GM10248 (cell line): ENCODE data around the gene UBASH3B.

Experiments
- CTCF ChIA-PET: fragments of 300-600 bp; sonication (Branson Sonifier 250); formaldehyde crosslinking; extraction: SDS; loops from one replicate; lab custom pipeline; 2021; ENCODE audit warnings: antibody characterized with exemption; lab: Yijun Ruan, JAX
- POLR2A ChIA-PET: fragments of 350-650 bp; sonication (Branson Sonifier 250); formaldehyde crosslinking; extraction: SDS; loops from one replicate; lab custom pipeline; 2020; ENCODE audit warnings: antibody characterized with exemption; lab: Yijun Ruan, JAX
- DNase-seq: peaks from one replicate; pipeline ENCODE4 v3.0.0; 2012; ENCODE audit errors: extremely low spot score
- TF ChIP-seq, protein P1 (sequence below): IDR thresholded peaks from 2 replicates; pipeline ENCODE4 v1.5.1; 2012; ENCODE audit warnings: mild to moderate bottlenecking, low read depth; ENCODE audit errors: extremely low read depth, missing control alignments, control extremely low read depth

The UBASH3B gene

DNA sequence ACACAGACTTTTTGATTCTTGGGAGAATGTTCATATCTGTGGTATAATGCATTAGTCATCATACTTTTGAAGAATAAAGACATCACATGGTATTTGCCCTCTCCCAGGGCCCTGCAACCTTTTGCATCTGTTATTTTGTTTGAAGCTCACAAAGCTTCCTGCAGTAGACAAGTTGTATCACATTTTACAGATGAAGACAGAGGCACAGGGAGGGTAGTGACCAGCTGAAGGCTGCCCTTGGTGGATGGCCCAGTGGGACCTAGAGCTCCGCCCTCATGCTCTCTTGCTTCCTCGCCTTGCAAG, 66.4 kb downstream of the UBASH3B start:
- ChIA-PET POLR2A (no interaction called here), CTCF (interaction anchor here (1.0 to 2.6 kb wide), 7 partner anchors 10 to 33 kb away, joined by 3 to 12 read pairs (median 3); no protein-coding TSS in a partner anchor)
- no peak for DNase-seq
- TF ChIP-seq, protein P1, sequence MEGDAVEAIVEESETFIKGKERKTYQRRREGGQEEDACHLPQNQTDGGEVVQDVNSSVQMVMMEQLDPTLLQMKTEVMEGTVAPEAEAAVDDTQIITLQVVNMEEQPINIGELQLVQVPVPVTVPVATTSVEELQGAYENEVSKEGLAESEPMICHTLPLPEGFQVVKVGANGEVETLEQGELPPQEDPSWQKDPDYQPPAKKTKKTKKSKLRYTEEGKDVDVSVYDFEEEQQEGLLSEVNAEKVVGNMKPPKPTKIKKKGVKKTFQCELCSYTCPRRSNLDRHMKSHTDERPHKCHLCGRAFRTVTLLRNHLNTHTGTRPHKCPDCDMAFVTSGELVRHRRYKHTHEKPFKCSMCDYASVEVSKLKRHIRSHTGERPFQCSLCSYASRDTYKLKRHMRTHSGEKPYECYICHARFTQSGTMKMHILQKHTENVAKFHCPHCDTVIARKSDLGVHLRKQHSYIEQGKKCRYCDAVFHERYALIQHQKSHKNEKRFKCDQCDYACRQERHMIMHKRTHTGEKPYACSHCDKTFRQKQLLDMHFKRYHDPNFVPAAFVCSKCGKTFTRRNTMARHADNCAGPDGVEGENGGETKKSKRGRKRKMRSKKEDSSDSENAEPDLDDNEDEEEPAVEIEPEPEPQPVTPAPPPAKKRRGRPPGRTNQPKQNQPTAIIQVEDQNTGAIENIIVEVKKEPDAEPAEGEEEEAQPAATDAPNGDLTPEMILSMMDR: no peak

DNA sequence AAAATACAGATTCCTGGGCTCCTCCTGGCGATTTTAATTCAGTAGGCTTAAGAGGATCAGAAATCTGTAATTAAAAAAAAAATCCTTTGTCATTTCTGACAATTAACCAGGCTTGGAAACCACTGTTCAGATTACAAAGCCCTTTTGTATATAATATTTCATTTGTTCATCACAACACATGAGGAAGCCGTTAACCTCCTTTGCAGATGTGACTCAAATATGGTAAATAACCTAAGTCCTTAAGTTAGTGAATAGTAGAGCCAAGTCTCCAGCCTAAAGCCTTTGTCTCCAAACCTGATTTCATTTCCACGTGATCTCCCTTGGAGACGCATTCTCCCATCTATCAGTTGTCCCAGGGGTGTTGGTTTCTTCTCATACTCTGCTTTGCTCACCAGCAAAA, 67.6 kb downstream of the UBASH3B start:
- TF ChIP-seq, protein P1: no peak
- CTCF ChIA-PET: interaction anchor here (0.9 to 1.9 kb wide), 9 partner anchors 10 to 131 kb away, joined by 3 to 6 read pairs (median 3); no protein-coding TSS in a partner anchor
- POLR2A ChIA-PET: no interaction called here
- DNase-seq: no peak

DNA sequence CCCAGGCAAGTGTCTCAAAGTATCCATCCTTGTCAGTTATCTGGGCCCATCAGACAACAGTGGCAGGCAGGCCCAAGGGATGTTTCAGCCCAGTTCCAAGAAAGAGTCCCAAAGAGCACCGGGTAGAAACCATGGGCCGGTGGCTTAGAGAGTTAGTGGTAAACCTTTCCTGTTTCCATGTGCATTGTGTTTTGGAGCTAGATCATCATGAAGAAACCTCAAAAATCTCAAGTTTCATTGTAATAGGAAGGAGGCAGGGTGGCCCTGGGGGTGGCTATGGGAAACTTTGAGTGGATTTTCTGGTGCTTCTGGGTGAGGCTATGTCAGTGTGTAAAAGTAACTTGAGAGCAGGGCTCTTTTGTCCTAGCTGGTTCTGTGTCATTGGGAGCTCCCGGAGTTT, 68.1 kb downstream of the UBASH3B start:
- DNase-seq: no peak
- POLR2A ChIA-PET: no interaction called here
- TF ChIP-seq, protein P1: no peak
- CTCF ChIA-PET: interaction anchor here (0.7 to 1.9 kb wide), 10 partner anchors 9 to 143 kb away, joined by 3 to 6 read pairs (median 3); no protein-coding TSS in a partner anchor

DNA sequence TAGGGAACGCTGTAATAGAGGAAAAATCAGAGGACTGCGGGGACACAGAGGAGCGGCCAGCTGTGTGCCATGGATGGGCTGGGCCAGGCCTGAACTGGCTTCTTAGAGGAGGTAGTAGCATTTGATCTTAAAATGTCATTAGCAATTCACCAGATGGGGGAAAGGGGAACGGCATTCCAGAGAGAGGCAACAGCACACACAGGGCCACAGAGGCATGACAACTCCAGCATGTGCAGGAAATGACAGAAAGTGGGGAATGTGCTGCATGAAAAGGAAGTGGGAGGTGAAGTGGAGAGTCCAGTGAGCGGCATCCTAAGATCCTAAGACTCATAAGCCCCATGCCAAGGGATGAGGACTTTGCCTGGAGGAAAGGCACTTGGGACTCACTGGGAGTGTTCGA, 69.0 kb downstream of the UBASH3B start:
- ChIA-PET POLR2A (no interaction called here), CTCF (interaction anchor here (0.7 to 1.5 kb wide), 5 partner anchors 8 to 144 kb away, joined by 3 to 4 read pairs (median 3); no protein-coding TSS in a partner anchor)
- DNase-seq: no peak
- TF ChIP-seq, protein P1: no peak

DNA sequence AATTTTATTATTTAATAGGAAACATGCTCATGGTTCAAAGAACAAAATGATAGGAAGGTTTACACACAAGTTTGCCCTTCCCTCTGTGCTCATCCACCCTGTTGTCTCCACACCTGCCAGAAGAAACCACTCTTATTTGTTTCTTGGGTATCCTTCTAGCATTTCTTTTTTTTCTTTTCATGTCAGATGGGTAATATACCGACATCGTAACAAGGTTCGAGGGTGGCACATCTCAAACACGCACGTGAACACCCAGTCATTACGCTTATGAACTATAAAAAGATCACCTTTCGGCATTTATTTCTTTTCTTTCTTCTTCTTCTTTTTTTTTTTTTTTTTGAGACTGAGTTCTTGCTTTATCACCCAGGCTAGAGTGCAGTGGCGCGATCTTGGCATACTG, 70.5 kb downstream of the UBASH3B start:
- TF ChIP-seq, protein P1: no peak
- ChIA-PET POLR2A (no interaction called here), CTCF (interaction anchor here (1.3 kb wide), 1 partner anchor 19 kb away, joined by 3 read pairs; no protein-coding TSS in a partner anchor)
- no peak for DNase-seq

DNA sequence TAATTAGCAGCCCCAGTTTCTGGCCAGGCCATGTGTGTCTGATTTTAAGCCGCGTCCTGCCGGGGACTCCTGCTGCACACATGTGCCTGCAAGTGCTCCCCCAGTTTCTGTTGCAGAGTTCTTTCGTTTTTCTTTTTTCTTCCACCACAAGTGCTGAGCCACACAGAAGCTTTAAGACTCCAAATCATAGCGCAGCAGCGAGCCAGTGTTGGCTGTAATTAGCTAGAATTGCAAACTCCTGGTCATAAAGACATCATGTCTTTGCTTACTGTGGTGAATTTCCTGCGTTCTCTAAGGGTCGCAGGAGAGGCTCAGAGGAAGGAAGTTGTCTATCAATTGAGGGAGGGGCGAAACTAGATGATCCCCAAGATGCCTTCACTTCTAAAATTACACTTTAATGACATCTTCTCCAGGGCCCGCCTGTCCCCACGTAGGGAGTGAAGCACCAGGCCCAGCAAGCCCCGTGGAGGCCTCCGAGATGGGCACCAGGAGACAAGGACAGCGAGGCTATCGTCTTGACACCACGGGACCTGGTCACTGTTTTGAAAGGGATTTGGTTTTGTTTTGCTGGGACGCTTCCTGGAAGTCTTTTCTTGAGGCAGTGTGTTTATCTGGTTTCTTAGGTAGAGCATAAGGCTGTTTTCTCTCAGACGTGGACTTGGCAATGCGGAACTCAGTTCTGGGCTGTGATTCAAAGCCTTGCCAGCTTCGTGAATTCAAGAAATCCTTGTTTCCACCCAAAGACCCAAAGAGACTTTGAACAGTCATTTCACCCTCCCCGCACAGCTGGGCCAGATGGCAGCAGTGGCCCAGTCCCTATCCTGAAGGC, 71.8 kb downstream of the UBASH3B start:
- POLR2A ChIA-PET: no interaction called here
- CTCF ChIA-PET: interaction anchor here (0.9 to 4.2 kb wide), 7 partner anchors 8 to 28 kb away, joined by 3 to 22 read pairs (median 4); no protein-coding TSS in a partner anchor
- TF ChIP-seq, protein P1: no peak
- peak; percentile 66 for DNase-seq
